HepG2 (cell line): ENCODE results near the gene UQCRC2. TPM values are rescaled to one million over a fixed set of nuclear protein-coding genes. Genes with fewer than 3 reads are reported as not detected.

Source experiments
- DRAP1 ChIP-seq: IDR thresholded peaks from 2 replicates; pipeline ENCODE4 v1.6.1; 2016; ENCODE audit warnings: missing genetic modification reagents, missing compliant biosample characterization
- HDAC1 ChIP-seq: sonication (generic); formaldehyde crosslinking; IDR thresholded peaks from 2 replicates; pipeline ENCODE4 v1.5.1; 2020; ENCODE audit warnings: mild to moderate bottlenecking, missing genetic modification reagents
- KLF15 ChIP-seq: sonication (generic); formaldehyde crosslinking; IDR thresholded peaks from 2 replicates; pipeline ENCODE4 v1.8.1; 2023; ENCODE audit warnings: borderline replicate concordance, mild to moderate bottlenecking, inconsistent platforms, missing genetic modification reagents, mixed read lengths
- MAF1 ChIP-seq: sonication (generic); formaldehyde crosslinking; IDR thresholded peaks from 2 replicates; pipeline ENCODE4 v1.5.0; 2020; ENCODE audit warnings: missing genetic modification reagents, borderline replicate concordance
- PHF20 ChIP-seq: sonication (generic); formaldehyde crosslinking; IDR thresholded peaks from 2 replicates; pipeline ENCODE4 v1.5.0; 2020; ENCODE audit warnings: mild to moderate bottlenecking, missing genetic modification reagents
- RBM22 ChIP-seq: fragments of 200-400 bp; formaldehyde crosslinking; optimal IDR thresholded peaks from 2 replicates; pipeline ENCODE3; 2017; ENCODE audit warnings: mild to moderate bottlenecking, low read length, moderate library complexity
- TBP ChIP-seq: sonication (generic); formaldehyde crosslinking; IDR thresholded peaks from 2 replicates; pipeline ENCODE4 v1.5.0; 2020; ENCODE audit warnings: missing genetic modification reagents
- YEATS2 ChIP-seq: sonication (generic); formaldehyde crosslinking; IDR thresholded peaks from 2 replicates; pipeline ENCODE4 v1.4.0; 2020; ENCODE audit warnings: missing genetic modification reagents, borderline replicate concordance
- ZBTB2 ChIP-seq: sonication (generic); formaldehyde crosslinking; IDR thresholded peaks from 2 replicates; pipeline ENCODE4 v1.8.0; 2022; ENCODE audit warnings: low read depth, missing genetic modification reagents
- ZNF142 ChIP-seq: sonication (generic); formaldehyde crosslinking; IDR thresholded peaks from 2 replicates; pipeline ENCODE4 v1.4.0; 2020; ENCODE audit warnings: missing genetic modification reagents
- ZNF234 ChIP-seq: sonication (generic); formaldehyde crosslinking; conservative IDR thresholded peaks from 2 replicates; pipeline ENCODE4 v1.5.1; 2020; ENCODE audit warnings: mild to moderate bottlenecking, missing genetic modification reagents
- ZNF337 ChIP-seq: sonication (generic); formaldehyde crosslinking; IDR thresholded peaks from 2 replicates; pipeline ENCODE4 v1.5.1; 2020; ENCODE audit warnings: missing genetic modification reagents, low read depth, mild to moderate bottlenecking, borderline replicate concordance
- ZNF383 ChIP-seq: sonication (generic); formaldehyde crosslinking; IDR thresholded peaks from 2 replicates; pipeline ENCODE4 v1.4.0; 2020; ENCODE audit warnings: missing genetic modification reagents, mild to moderate bottlenecking, borderline replicate concordance
- ZNF512 ChIP-seq: sonication (generic); formaldehyde crosslinking; IDR thresholded peaks from 2 replicates; pipeline ENCODE4 v1.4.0; 2020; ENCODE audit warnings: mild to moderate bottlenecking, missing genetic modification reagents
- ZNF580 ChIP-seq: IDR thresholded peaks from 2 replicates; pipeline ENCODE4 v1.6.1; 2016; ENCODE audit warnings: low read depth, borderline replicate concordance
- ZNF75D ChIP-seq: sonication (generic); formaldehyde crosslinking; IDR thresholded peaks from 2 replicates; pipeline ENCODE4 v1.8.1; 2023; ENCODE audit warnings: missing genetic modification reagents, mild to moderate bottlenecking, borderline replicate concordance
- polyA plus RNA-seq, 8 experiments: library from polyadenylated mRNA; depleted of rRNA in 3 of 8; stranded (reverse) in 7 of 8; unstranded in 1 of 8; fragments of >200 nt; fragmentation: Illumina TruSeq in 4 of 8; extraction: Trizol in 4 of 8; gene quantifications; 2 replicates each; pipeline versions ENCODE4 v1.2.1 to v1.2.3, GENCODE V29; 2011 to 2016; ENCODE audit warnings: low read depth in 4 of 8, missing spikeins in 1 of 8, mixed read lengths in 1 of 8; ENCODE audit not compliant: insufficient read depth in 1 of 8
- total RNA-seq, 5 experiments: library from RNA; depleted of rRNA; stranded (reverse); fragments of >200 nt; fragmentation: Illumina TruSeq; extraction: Trizol; gene quantifications; 2 replicates each; pipeline ENCODE4 v1.2.3, GENCODE V29; 2016; ENCODE audit warnings: low read depth in 1 of 5

Gene UQCRC2
- total and polyA plus RNA-seq, 2 of the 13 experiments (the other 11 are each of a cell fraction or from before 2014, with no cell fraction given), result 442 to 536 TPM

- TF ChIP-seq ZNF512 (no peak), ZNF383 (CRISPR knock-in tag) (no peak), KLF15 (no peak; the same call in 1 of the 2 replicates), DRAP1 (peak; percentile 97), ZNF75D (CRISPR knock-in tag) (no peak), MAF1 (CRISPR knock-in tag) (0 out of 2 replicates have a peak, but pooled peaks have one; percentile 50), RBM22 (no peak), TBP (CRISPR knock-in tag) (no peak; the same call in 1 of the 2 replicates), HDAC1 (peak; percentile 59), ZNF580 (CRISPR knock-in tag) (peak; percentile 80), ZNF234 (peak; percentile 52; the same call in 1 of the 2 replicates), ZNF142 (CRISPR knock-in tag) (peak; percentile 91), YEATS2 (CRISPR knock-in tag) (peak; percentile 96), PHF20 (CRISPR knock-in tag) (peak; percentile 95), ZNF337 (CRISPR knock-in tag) (peak; percentile 79), ZBTB2 (CRISPR knock-in tag) (no peak)
Measured at GRCh38 chr16:21952793-21953540, at the start of gene UQCRC2 (continued).
